GM10266 (cell line): Measurements from ENCODE around the gene SLC39A5.

Experiments used
- DNase-seq: peaks from one replicate; pipeline ENCODE4 v3.0.0; 2012; ENCODE audit errors: extremely low spot score
- CTCF ChIP-seq: IDR thresholded peaks from 2 replicates; pipeline ENCODE4 v1.5.1; 2012; ENCODE audit warnings: mild to moderate bottlenecking, low read depth; ENCODE audit not compliant: control insufficient read depth, insufficient read depth; ENCODE audit errors: missing control alignments

SLC39A5 gene

GRCh38 chr12:56216461-56216860, 13.4 kb upstream of the SLC39A5 start:
- TF ChIP-seq CTCF, result no peak

GRCh38 chr12:56219840-56220239, 10.0 kb upstream of the SLC39A5 start:
- no peak for TF ChIP-seq CTCF
- no peak for DNase-seq

More at GRCh38 chr12:56216461-56216860, 13.4 kb upstream of the SLC39A5 start:
- no peak for DNase-seq

GRCh38 chr12:56220611-56221231, 9.1 kb upstream of the SLC39A5 start:
- no peak for DNase-seq
- TF ChIP-seq CTCF, result no peak

GRCh38 chr12:56221232-56221756, 8.6 kb upstream of the SLC39A5 start:
- no peak for TF ChIP-seq CTCF
- DNase-seq, result no peak

- DNase-seq, result peak; percentile 96
- TF ChIP-seq CTCF, result no peak
Observed at GRCh38 chr12:56221757-56222530, 7.9 kb upstream of the SLC39A5 start, which contains the start of gene RNF41. Gene RNF41 (minus strand): TSS chr12:56221922. CDS start chr12:56214047, 7,875 bp downstream.

GRCh38 chr12:56222531-56222895, 7.3 kb upstream of the SLC39A5 start:
- TF ChIP-seq CTCF, result no peak
- DNase-seq, result no peak
